Activated CD4-positive, CD25-positive, alpha-beta regulatory T cell treated with anti-CD3 and anti-CD28 coated beads, Interleukin-2, amount 50 U/mL, for 16 hours (primary cell): ENCODE measurements around the gene MARCHF4.

Experiments
- DNase-seq: peaks from one replicate; pipeline ENCODE4 v3.0.0-alpha.2; 2020; ENCODE audit warnings: low read depth, low spot score

MARCHF4 gene

DNA sequence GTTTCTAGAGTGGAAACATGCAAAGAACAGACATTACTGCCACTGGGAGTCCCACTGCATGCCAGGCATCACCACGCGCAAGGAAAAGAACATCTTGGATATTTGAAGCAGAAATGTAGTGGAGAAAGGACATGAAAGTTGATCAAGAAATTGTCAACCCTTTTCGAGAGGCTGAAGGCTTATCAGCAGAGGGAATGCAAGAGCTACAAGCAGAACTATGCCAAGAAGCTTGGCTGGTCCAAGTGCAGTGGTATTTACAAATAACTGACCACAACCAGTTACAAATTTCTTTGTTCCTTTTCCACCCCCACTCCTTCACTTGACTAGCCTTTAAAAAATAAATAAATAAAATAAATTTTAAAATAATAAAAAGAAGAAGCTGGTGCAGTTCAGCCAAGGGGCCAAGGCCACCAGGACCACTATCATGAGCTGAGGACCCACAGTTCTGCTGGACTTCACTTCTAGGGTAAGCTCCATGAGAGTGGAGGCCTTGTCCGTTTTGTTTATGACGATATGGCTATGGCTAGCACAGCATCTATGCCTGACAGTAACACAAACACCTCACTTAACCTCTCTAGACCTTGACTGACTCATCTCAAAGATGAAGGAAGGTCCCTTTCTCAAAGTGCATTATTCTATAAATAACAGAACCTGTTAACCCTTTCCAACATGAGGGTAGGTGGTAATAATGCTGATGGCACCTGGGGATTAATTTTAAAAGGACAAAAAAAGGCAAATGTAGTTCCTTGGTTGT, 20.9 kb downstream of the MARCHF4 start:
- DNase-seq = no peak

DNA sequence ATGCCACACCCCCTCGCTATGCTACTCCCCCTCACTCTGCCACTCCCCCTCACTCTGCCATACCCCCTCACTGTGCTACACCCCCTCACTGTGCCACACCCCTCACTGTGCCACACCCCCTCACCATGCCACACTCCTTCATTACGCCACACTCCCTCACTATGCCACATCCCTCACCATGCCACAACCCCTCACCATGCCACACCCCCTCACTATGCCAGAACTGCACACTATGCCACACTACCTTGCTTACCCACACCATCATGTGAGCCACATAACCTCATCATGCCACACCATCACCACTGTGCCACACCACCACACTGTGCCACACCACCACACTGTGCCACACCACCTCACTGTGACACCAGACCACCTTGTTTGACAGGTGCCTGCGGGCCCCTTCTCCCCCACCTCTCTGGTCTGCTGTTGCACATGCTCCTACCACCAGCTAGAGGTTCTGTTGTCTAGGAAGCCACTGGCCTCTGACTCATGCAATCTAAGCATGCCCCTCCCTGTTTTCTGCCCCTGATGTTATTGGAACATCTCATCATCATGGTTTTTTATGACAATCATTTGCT, 22.0 kb downstream of the MARCHF4 start:
- DNase-seq = no peak

- no peak for DNase-seq
Measured at GRCh38 chr2:216349366-216349765, 22.9 kb downstream of the MARCHF4 start.

DNA sequence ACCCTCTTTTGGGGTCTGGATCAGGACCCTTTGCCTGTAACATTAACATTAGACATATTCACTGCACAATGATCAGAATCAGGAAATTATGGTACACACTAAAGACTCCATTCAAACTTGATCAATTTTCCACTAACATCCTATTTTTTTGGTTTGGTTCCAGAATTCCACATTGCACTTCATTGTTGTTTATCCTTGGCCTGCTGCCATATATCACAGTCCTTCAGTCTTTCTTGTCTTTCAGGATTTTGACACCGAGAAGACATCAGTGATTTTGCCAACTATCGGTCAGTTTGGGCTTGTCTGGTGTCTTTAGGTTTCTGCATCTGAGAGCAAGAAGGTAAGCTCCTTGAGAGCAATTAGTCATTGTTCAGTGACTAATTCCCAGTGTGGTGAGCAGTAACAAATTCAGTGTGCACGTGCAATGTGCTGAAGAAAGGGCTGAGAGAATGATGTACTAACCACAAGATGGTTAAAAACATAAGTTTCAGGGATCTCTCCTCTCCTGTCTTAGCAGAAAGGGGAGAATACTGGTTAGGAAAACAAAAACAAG, 23.5 kb downstream of the MARCHF4 start:
- no peak for DNase-seq

- no peak for DNase-seq
Measured at GRCh38 chr2:216346781-216347180, 25.5 kb downstream of the MARCHF4 start.

DNA sequence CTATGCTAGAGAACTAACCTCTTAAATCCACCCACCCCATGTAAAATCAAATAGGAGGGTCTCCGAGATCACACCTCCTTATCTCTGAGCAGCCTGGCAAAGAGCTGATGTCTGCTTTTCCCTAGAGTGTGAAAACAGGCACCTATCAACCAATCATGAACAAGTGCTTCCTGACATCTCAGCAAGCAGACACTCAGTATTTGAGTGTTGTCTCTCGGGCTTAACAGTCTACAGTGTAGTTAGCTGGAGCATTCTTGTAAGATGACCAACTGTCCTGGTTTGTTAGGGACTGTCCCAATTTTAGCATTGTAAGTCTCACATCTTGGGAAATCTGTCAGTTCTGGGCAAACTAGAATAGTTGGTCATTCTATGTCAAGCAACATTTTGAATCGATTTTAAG, 26.4 kb downstream of the MARCHF4 start:
- no peak for DNase-seq

GRCh38 chr2:216344950-216345300, 27.4 kb downstream of the MARCHF4 start:
- no peak for DNase-seq

DNA sequence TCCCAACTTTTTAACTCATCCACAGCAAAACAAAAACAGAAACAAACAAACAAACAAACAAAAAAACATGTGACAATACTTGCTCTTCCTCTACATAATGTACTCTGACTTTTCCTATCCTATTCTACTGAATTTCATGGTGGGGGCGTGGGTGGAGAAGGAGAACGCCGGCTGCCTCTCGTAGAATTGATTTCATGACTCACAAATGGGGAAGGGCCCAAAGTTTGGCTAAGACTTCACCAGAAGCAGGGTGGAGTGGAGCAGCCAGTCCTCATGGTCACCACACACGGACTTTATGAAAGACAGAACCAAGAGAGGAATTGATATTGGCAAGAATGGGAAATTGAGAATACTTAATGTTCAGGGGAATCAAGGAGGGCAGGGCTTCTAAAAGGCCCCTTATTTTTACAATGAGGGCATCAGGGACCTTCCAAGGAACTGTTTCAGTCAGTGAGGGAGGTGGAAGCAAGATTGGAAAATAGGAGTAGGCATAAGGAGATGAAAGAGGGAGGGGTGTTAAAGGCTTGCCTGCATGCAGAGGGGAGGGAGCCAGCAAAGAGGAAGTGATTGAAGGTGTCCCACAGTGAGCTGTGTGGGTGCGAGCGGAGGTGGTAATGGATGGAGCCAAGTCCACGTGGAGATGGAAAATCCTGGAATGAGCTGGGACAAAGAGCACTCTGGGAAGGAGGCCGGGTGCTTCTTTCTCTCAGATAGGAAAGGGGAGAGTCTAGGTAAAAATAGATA, 27.9 kb downstream of the MARCHF4 start:
- DNase-seq = no peak

- DNase-seq = no peak
Measured at GRCh38 chr2:216343221-216343980, 28.9 kb downstream of the MARCHF4 start.

GRCh38 chr2:216341121-216341520, 31.2 kb downstream of the MARCHF4 start:
- no peak for DNase-seq

DNA sequence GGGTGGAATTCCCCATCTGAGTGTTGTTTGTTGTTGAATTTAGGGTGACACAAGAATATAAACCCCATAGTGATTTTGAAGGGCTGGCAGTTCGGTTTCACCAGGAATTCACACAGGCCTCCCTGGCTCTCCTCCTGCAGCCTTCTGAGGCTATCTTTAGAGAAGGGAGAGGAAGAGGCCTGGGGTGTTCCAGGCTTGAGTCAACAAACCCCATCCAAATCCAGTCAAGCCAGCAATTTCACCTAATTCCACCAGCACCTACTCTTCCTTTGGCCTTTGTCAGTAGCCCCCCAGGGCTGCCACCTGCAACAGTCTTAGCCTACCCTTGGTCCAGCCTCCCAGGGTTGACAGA, 32.0 kb downstream of the MARCHF4 start:
- DNase-seq = no peak

DNA sequence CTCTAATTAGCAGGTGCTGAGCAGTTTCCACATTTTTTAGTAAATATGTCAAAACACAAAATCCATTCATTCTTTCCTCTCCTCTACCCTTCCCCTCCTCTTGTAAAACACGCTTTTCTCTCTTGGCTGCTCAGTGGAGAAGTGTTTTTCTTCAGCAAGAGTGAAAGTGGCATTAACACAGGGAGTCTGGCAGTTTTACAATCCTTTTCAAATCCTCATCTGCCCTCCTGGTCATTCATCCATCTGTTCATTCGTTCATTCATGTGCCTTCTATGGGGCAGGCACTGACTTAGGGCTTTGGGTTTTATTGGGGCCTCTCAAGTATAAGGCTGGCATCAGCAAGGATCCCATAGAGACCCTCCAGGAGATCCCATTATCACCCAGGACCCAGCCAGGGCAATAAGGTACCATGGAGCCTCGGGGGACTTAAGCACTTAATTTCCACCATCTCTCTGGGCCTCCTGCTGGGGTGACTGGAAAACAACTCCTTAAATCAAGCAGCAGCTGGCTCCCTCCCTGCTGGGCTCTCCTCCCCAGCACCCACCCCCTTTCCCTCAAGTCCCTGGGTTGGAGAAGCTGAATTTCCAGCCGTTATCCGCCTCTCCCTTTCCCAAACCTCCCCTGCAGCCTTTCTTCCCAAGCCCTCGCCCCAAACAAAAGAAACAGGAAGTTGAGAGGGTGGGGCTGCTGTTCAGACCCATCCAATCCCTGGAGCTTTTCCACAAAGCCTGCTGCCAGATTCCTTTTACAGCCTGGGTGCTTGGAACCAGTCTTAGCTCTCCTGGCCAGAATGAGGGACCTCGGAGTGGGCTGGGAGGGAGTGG, 32.6 kb downstream of the MARCHF4 start:
- no peak for DNase-seq

- DNase-seq = no peak
Measured at GRCh38 chr2:216335252-216335651, 37.0 kb downstream of the MARCHF4 start.

DNA sequence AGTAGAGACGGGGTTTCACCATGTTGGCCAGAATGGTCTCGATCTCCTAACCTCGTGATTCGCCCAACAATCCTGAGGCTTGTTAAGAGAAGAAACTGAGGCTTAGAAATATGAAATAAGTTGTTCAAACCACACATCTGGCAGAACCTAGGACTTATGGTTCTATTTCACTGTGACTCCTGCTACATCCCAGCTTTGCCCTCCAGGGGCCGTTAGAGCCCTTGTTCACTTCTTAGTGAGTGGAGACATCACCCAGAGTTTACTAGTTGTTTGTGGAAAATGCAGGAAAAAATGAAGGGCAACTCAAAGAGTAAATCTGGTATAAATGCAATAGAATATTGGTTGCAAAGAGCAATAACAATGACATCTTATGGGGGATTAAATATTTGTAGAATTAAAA, 43.9 kb downstream of the MARCHF4 start:
- DNase-seq = no peak

DNA sequence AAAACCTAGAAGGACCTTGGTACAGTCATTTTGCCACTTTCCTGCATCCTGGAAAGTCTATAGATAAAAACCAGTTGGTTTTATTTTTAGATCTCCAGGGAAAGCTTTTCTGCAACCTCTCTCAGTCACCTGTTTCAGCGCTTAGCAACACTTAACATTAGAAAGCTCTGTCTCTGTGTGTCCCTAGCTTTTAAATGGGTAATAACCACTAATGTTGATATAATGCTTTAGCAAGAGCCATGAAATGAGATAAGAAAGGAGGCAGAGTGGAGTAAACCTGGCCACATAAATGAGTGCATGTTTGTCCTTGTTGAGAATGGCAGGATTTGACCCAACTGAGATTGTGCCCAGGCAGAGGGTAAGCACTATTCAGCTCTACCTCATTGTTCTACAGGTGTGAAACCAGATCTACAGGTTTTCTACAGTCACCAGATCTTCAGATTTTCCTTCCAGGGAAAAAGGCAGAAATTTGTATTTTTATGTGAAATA, 44.8 kb downstream of the MARCHF4 start:
- no peak for DNase-seq
